Activated naive CD4-positive, alpha-beta T cell treated with anti-CD3 and anti-CD28 coated beads, Interleukin-2, amount 50 U/mL, for 24 hours (primary cell): ENCODE measurements around the gene MAST4.
A peak's percentile ranks its signal among the peaks of the same experiment; 100 is the strongest.

Experiments used
- H3K27ac Mint-ChIP-seq: one replicate; pipeline ENCODE4 v1.8.0; 2021; ENCODE audit warnings: mild to moderate bottlenecking, mixed read lengths
- H3K27me3 Mint-ChIP-seq: one replicate; pipeline ENCODE4 v1.8.0; 2021; ENCODE audit warnings: mixed read lengths
- H3K36me3 Mint-ChIP-seq: one replicate; pipeline ENCODE4 v1.8.0; 2021; ENCODE audit warnings: mixed read lengths
- H3K4me1 Mint-ChIP-seq: one replicate; pipeline ENCODE4 v1.8.0; 2021; ENCODE audit warnings: mixed read lengths
- H3K4me3 Mint-ChIP-seq: one replicate; pipeline ENCODE4 v1.8.0; 2021; ENCODE audit warnings: mild to moderate bottlenecking, mixed read lengths
- H3K9me3 Mint-ChIP-seq: one replicate; pipeline ENCODE4 v1.8.0; 2021; ENCODE audit warnings: mixed read lengths

Gene MAST4

GRCh38 chr5:67216564-67216963 is 620.4 kb downstream of the MAST4 start:
- H3K27me3 Mint-ChIP-seq = no peaks in the 10 kb centered on the region
- H3K36me3 Mint-ChIP-seq = no peaks in the 10 kb centered on the region
- no peaks in the 10 kb centered on the region for H3K9me3 Mint-ChIP-seq
- peaks cover 74% of the 10 kb centered on the region for H3K4me1 Mint-ChIP-seq
- H3K4me3 Mint-ChIP-seq = peak overlapping the region; percentile 82
- H3K27ac Mint-ChIP-seq = peak overlapping the region; percentile 97
